SHP77 (cell line): ENCODE measurements around the gene ASPA.
"Not testable (repeated sequence)": the region's sequence is repeated elsewhere in the genome, so short reads cannot be mapped to it uniquely, and the experiment has no call there.

ENCODE experiments used
- DNase-seq, 2 experiments: peaks; one replicate each; lab custom pipeline; 2025; lab: John Stamatoyannopoulos, UW

The ASPA gene

DNA sequence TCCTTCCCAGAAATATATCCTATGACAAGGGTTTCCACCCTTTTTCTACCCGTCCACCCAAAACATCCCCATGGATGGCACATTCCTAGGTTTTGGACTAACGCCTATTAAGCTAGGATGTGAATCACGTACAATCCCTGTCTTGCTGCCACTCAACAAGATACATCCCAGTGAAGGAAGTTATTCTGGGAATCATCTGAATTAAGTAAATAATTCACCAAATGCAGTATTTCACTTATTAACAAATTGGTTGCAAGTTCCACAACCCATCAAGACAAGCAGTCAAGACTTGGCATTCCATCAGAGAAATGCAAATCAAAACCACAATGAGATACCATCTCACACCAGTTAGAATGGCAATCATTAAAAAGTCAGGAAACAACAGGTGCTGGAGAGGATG lies 32.1 kb downstream of the ASPA start:
- DNase-seq: no peak

DNA sequence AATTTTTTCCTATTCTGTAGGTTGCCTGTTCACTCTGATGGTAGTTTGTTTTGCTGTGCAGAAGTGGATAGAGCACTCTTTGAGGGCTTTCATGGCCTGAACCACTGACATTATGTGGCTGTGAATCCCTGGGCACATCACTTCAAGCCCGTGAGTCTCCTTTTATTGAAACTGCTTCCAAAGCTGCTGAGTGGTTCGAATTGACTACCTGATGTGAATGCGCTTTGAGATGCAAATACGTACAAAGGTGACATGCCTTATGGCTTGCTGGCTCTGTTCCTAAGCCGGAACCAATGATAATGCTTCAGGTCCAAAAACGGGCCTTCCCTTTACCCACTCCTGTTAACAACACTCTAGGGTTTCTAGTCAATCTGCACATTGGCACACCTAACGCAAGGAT lies 34.3 kb downstream of the ASPA start:
- DNase-seq: no peak

DNA sequence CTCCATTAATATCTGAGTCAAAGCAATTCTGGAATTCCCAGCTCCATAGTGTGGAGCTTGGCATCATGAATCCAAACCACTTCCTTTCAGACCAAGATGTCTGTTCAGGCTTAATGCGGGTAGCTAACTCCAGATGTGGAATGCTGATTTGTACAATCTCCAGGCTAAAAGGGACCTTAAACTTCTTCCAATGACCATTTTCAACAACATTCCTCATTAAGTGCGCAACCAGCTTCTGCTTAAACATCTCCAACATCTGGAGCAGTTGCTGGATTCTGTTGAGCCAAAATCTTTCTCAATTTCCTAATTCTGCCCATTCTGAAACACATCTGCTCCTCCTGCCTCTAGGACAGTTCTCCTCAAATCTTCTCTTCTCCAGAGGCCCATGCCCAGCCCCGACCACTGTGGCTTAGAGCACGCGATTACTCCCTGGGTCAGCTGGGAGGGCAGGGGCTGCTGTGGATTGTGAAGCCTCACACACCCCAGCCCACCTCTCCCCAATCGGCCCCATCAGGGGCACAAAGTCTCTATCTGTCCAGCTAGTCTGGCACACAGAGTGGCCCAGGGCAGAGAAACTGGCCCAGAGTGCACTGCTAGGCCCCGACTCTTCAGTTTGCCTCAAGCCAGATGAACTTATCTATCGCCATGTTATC lies 36.2 kb downstream of the ASPA start:
- DNase-seq: no peak

DNA sequence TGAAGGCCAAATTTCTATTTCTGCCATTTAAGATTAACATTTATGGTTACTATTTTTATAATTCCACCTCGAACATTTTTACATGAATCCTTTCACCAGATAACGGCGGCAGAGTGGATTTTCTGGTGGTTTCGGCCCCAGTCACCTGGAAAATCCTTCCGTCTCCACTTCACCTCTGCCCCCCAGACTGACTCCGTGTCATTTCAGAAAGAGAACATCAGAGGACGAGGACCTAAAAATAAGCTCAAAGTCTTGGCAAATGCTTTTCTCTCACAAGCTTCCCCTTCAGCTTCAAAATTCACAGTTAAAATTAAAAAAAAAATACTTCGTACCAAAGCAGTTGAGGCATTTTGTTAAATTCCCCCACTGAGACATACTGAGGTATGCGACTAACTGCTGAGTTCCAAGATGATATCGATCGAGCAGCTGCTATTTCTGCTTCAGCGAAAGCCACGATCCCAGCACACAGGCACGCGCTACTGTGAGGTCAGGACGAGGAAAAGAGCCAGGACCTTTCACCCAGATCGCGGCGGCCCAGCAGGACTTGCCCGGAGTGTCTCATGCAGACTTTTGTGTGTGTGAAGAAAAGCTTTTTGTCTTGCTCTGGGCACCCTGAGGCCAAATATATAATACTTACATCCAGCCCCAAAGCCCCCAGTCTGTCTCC lies 36.8 kb downstream of the ASPA start:
- peak; percentile 46 to 58 for DNase-seq

DNA sequence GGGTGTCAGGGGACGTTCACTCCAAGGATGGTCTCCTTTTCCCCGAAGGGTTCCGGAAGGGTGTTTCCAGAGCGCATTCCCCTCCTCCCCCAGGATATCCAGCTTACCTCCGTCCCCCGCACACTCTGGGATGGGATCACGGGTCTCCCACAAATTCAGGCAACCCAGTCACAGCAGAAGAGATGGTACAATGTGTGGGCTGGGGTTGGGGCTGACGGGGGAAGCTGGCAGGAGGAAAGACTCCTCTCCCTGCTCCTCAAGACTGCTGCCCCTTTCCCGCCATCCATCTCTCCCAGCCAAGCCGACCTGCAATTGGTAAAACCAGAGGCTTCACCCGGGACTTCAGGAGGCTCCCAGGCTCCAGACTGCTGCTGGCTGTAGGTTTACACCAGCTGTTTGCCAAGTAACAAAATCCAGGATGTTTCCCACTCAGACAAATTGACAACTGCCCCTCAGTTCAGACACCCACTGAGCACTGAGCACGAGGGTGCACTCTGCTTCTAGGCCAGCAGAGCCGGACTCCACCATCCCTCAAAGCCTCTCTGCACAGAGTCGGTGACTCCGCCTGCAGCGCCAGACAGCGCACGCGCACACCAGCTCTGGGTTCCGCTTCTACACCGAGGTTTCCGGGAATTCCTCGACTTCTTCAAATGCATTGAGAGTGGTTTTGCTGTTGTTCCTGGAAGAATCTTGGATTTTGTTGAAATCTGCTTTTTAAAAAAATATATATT lies 37.7 kb downstream of the ASPA start:
- peak; percentile 90 to 94 for DNase-seq

DNA sequence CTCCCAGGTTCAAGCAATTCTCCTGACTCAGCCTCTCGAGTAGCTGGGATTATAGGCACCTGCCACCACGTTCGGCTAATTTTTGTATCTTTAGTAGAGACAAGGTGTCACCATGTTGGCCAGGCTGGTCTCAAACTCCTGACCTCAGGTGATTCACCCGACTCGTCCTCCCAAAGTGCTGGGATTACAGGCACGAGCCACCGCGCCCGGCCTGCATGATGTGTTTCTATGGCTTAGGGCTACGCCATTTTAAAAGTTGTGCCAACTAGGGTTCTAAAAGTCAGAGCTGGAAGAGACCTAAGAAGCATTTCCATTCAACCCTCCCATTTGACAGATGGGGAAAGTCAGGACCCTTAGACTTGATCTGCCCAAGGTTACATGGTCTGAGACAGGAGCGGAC lies 38.4 kb downstream of the ASPA start:
- DNase-seq: not testable (repeated sequence)

DNA sequence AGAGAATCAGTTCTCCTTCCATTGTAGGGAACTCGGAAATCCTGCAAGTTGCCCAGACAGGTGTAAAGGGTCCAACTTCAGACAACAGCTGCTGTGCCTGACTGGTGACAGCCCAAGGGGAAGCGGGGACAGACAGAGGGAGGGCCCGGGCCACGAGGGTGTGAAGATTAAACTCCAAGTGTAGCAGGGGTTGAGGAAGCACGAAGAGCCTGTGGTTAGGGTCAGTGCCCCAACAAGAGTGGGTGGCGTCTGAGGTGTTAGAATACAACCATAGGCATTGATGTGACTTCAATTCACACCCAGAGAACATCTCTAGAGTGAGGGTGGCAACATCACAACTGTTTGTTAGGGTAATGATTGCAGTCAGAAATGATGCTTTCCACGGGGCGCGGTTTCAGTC lies 39.1 kb downstream of the ASPA start:
- no peak for DNase-seq

DNA sequence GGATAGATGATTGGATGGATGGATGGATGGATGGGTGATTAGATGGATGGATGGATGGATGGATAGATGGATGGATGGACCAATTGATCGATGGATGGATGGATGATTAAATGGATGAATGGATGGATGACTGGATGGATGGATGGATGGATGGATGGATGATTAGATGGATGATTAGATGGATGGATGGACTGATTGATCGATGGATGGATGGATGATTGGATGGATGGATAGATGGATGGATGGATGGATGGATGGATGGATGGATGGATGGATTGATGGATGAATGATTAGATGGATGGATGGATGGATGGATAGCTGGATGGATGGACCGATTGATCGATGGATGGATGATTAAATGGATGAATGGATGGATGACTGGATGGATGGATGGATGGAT lies 43.7 kb downstream of the ASPA start:
- DNase-seq: not testable (repeated sequence)

DNA sequence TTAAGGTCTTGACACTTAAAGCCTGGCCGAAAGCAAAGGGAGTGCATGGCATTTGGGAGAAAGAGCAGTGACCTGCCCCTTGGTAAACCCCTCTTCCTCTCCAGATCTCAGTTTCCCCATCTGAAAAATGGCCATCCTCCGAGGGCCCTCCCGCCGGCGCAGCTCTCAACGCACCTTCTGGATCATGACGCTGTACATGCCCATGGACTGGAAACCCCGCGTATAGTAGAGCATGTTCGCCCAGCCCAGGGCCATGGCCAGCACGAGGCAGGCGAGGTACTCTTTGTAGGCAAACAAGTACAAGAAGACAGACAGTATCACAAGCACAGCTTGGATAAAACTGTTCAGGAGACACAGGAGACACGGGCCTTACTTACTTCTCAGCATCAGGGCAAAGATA lies 48.2 kb downstream of the ASPA start:
- no peak for DNase-seq

DNA sequence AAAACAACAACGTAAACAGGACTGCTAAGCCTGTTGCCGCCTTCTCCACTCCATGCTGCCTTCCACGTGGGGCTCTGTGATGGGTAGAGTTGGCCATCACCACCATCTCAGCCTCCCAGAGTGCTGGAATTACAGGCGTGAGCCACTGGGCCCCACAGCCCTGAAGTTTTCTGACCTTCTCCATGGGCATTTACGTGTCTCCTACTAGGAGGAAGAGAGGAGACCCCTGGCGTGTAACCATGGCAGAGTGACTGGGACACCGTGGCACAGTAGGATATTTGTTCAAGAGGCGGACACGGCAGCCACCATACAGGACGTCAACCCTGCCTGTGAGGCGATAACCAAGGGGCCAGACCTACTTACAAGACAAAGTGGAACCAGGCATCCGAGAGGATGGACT lies 50.7 kb downstream of the ASPA start:
- no peak for DNase-seq

DNA sequence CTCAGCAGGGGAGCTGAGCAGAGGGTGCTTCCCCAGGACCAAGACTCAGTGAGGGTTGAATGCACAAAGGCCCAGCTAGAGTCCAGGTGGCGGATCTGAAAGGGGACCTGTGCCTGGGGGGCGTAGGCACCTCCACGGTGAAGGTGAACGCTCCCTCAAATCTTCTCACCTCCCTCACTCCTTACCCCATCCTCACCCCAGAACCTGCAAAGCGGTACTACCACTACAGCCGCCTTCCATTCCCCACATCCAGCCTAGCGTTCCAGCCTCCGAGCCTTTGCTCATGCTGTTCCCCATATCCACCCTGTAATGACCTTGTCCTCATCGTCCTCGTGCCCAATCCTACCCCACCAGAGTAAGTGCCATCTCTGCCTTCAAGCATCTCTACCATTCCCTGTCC lies 51.2 kb downstream of the ASPA start:
- no peak for DNase-seq

DNA sequence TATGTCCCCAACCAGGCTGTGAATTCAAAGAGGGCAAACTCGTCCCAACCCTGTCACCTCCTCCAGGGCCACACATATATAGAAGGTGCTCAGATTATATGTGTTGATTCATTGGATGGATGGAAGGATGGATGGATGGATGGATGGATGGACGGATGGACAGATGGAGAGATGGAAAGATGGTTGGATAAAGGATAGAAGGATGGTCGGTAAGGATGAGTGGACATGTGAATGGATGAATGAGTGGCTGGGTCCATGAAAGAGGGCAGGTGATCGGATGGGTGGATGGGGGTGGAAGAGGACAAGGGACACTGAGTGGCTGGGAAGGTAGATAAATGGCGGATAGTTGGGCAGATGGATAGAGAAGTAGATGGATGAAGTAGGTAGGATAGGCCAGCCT lies 51.7 kb downstream of the ASPA start:
- no peak for DNase-seq

DNA sequence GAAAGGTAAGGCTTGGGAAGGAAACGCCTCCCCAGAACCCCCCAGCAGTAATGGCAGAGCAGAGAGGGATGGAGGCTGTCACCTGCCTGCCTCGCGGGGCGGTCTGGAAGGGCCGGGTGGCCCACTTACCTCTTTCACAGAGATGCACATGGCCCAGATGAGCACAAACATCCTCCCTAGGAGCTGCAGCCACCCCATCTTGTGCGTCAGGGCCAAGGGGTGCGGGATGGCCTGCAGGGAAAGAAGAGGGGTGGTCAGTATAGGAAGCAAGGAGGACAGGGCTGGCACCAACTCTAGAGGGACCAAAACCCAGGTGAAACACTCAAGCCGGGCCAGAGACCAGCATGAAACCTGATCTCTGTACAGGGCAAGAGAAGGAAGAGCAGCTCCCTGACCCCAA lies 52.1 kb downstream of the ASPA start:
- DNase-seq: no peak

DNA sequence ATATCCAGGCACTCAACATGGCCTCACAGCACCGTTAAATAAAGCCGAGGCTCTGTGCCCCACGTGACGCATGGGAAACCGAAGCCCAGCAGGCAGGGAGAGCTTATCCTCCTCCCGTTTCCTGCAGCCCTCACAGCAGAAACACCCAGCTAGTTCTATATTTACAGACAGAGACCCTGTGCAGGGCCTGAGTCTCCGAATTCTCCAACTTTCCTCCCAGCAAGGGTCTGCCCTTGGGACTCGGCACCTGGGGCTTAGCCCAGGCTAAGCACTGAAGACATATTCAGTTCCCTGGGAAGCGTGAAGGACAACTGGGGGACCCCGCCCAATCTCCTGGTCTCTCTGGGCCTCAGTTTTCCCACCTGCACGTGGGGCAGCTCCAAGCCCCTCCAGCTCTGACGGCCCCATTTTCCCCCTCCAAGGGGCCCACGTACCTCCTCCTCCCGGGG lies 52.6 kb downstream of the ASPA start:
- no peak for DNase-seq

DNA sequence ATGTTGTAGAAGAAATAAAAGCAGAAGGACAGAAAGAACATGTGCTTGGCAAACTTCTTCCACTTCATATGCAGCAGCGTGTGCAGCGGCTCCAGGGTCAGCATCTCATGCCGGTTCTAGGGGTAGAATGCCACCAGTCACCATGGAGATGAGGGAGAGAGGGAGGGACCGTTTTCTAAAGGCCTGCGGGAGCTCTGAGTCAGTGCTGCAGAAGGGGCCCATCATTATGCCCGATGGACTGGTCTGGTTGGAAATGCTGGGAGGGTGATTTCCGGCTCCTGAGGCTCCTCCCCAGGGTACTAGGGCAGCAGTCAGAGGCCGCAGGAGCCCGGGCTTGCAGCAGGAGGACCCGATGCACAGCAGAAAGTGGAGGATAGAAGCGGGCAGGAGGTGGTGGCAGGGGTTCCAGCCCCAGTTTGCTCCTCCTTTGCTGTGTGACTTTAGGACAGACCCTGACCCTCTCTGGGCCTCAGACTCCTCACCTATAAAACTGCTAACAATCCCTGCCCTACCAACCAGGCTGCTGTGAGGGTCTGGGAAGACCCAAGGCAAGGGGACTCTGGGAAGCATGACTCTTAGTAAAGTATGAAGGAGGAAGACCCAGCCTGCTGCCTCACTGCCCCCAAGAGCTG lies 53.2 kb downstream of the ASPA start:
- DNase-seq: no peak

DNA sequence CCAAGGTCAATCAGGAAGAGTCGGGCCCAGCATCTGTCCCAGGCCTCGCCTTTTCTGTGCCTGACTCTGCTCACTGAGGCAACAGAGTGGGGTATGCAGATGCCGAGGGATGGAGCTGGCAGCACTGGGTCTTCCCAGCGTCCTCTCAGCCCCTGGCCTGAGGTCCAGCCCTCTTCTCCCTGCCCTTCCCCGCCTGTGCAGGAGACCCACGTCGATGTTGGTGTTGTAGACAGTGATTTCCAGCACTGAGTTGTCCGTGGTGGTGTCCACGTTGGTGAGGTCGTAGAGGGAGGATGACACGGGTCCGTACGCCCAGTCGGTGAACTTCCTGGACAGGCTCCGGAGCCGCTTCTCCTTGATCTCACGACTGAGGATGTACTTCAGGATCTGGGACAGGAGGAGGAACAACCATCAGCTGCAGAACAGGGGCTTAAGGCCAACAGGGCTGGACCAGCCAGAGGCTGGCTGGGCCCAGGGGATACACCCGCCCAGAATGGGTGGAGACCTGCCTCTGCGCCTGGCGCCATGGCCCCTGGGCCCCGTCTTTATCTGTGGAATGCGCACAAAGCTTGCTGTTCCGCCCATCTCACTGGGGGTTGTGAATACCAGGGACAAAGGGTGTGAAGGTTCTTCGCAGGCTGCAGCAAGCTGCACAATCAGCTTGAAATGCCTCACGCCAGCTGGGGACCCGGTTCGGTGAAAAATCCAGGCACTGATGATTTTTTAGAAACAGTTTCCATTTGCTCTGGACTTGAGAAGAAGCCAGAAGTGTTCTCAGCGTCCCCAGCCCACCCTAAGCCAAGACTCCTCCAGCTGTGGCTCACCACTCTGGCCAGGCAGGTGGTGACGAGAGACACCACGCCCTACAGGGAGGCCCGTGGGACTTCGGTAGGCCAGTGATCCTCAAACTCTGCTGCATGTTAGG lies 54.3 kb downstream of the ASPA start:
- no peak for DNase-seq

DNA sequence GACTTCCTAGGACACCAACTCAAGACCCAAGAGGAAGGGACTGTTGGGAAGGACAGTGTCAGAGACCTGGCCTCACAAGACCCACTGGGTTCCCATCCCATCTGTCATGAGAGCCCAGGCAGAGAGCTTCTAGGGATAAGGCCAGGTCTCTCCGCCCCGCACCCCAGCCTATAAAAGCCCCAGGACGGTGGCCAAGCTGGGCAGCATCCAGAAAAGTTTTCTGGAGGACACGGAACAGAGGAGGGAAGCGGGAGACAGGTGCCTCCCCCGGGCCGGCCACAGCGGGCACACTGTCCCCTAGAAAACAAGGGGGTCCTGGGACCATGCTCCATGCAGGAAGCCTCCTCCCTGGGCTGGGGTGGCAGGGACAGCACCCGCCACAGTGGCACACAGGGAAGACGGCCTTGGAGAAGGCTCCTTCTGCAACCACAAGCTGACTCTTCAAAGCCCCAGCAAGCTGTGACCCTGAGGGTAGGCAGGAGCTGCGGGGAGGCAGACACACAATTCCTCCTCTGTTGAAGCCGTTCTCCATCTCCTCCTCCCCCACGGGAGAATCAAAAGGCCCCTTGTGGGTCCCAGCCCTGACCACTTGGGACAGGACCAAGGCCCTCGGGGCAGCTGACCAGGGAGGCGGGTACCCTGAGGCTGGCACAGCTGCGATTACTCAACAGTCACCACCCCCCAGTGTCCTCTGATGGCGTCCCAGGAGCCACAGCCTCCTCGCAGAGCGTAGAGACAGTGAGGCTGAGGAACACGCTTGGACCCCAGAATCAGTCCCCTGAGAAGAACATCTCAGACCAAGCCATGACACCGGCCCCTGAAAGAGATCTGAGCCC lies 55.7 kb downstream of the ASPA start:
- no peak for DNase-seq

DNA sequence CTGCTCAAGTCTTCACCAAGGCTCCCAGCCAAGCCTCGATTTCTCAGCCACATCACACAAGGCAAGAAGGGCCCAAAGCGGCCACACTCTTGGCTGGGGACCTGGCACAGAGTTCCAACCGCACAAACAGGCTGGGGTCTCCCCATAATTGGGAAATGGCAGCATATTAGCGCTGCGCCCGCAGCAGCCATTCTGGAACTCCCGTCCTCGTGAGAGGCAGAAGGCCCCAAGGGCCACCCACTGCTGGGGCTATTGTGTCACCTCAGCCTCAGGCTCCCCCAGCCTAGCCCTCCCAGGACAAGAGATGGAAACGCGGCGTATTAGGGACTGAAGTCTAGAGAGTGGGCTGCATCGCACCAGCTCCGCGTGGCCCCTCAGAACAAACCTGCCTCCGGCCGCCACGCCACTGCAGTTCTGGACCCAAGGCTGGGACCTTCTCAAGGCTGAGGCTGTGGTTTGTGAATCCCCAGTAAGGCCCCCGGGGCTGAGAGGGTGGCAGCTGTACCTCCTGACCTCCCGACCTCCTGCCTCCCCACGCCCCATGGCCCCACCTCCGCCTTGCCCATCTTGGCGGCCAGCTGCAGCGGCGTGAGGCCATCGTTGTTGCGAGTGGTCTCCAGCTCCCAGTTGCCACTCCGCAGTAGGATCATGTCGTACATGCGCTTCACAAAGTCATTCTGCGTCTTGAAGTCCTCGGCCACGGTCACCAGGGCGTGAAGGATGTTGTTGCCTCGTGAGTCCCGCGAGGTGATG lies 56.5 kb downstream of the ASPA start:
- no peak for DNase-seq

DNA sequence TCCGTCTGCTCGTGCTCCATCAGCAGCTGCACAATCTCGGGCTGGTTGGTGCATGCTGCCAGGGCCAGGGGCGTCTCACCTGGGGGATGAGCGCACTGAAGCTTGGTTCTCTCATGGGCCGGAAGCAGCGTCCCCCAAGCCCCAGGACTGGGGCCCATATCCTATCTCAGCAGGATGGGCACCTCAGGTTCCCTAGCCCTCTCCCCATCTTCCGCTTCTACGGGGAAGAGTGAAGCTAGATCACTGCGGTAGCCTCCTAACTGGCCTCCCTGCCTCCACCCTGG lies 57.0 kb downstream of the ASPA start:
- no peak for DNase-seq

DNA sequence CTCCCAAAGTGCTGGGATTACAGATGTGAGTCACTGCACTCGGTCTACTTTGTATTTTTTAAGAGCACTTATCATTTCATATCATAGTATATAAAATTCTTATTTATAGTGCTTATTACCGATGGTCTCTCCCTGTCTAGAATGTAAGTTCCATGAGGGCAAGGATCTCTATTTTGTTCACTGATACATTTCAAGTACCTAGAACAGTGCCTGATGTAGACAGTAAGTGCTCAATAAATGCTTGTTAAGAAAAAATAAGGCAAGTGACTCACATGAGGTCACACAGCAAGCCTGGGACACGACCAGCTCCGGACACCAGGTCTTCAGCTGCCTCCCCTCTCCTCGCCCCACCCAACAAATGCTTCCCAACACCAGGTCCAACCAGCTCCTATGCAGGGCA lies 58.0 kb downstream of the ASPA start:
- no peak for DNase-seq
